Endothelial cell (in vitro differentiated cells): ENCODE data around the gene HNRNPA1L2. TPM values are rescaled to one million over a fixed set of nuclear protein-coding genes. Genes with fewer than 3 reads are reported as not detected.
"Not testable (repeated sequence)": the region's sequence is repeated elsewhere in the genome, so short reads cannot be mapped to it uniquely, and the experiment has no call there.

Experiments
- DNase-seq: peaks from one replicate; pipeline ENCODE4 v3.0.0; 2021; ENCODE audit warnings: low spot score
- H3K27ac Mint-ChIP-seq: one replicate; pipeline ENCODE4 v1.8.0; 2021; ENCODE audit warnings: mixed read lengths, inconsistent platforms; ENCODE audit not compliant: unreplicated experiment
- H3K27me3 Mint-ChIP-seq: one replicate; pipeline ENCODE4 v1.8.0; 2021; ENCODE audit warnings: mild to moderate bottlenecking, moderate library complexity, mixed read lengths, inconsistent platforms; ENCODE audit not compliant: unreplicated experiment
- H3K36me3 Mint-ChIP-seq: one replicate; pipeline ENCODE4 v1.8.0; 2021; ENCODE audit warnings: mild to moderate bottlenecking, low read depth, mixed read lengths, inconsistent platforms; ENCODE audit not compliant: unreplicated experiment
- H3K4me1 Mint-ChIP-seq: one replicate; pipeline ENCODE4 v1.8.0; 2021; ENCODE audit warnings: mild to moderate bottlenecking, mixed read lengths, inconsistent platforms; ENCODE audit not compliant: unreplicated experiment
- H3K4me3 Mint-ChIP-seq: one replicate; pipeline ENCODE4 v1.8.0; 2021; ENCODE audit warnings: mild to moderate bottlenecking, mixed read lengths, inconsistent platforms; ENCODE audit not compliant: unreplicated experiment
- H3K9me3 Mint-ChIP-seq: one replicate; pipeline ENCODE4 v1.8.0; 2021; ENCODE audit warnings: mixed read lengths, inconsistent platforms; ENCODE audit not compliant: unreplicated experiment
- CTCF ChIP-seq: fragments of 200-600 bp; sonication (generic); IDR thresholded peaks from one replicate; pipeline ENCODE4 v1.5.0; 2021; ENCODE audit warnings: antibody characterized with exemption; ENCODE audit not compliant: unreplicated experiment
- total RNA-seq: library from RNA; stranded (reverse); fragmentation: NEBNext Ultra II Directional; extraction: Animal tissue kit (Norgen Biotek cat#: 25700); gene quantifications from one replicate; pipeline ENCODE4 v1.2.1, GENCODE V29; 2021; ENCODE audit not compliant: unreplicated experiment

The HNRNPA1L2 gene
- total RNA-seq, 1 donor from 2014 or later, result 40.4 TPM

- no peaks in the 10 kb centered on the region for H3K9me3 Mint-ChIP-seq
- no peak for TF ChIP-seq CTCF
- peaks cover 11% of the 10 kb centered on the region for H3K36me3 Mint-ChIP-seq
- no peak for DNase-seq
- no peak overlapping the region for H3K4me3 Mint-ChIP-seq
- peaks cover 7% of the 10 kb centered on the region for H3K4me1 Mint-ChIP-seq
- no peak overlapping the region for H3K27ac Mint-ChIP-seq
- no peaks in the 10 kb centered on the region for H3K27me3 Mint-ChIP-seq
Observed at GRCh38 chr13:52670726-52671125, 28.5 kb downstream of the HNRNPA1L2 start.

DNA sequence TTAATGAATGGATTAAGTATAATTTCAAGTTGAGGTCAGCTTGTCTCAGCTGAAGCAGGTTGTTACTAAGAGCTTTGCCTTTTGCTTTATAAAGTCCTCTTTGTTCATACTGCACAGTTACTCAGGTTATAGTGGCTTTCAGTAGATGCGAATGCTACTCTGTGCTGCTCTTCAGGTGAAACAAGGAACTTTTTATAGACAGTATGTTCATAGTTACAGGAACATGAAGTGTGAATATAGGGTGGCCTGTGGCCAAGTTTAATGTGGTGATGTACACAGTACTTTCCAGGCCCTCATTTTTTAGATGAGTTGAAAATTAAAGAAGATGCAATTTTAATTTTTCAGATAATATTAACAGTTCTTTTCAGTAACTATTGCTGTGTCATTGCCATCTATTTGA lies 31.2 kb downstream of the HNRNPA1L2 start:
- H3K4me3 Mint-ChIP-seq, result no peak overlapping the region
- H3K4me1 Mint-ChIP-seq, result peaks cover 14% of the 10 kb centered on the region
- DNase-seq, result no peak
- peaks cover 6% of the 10 kb centered on the region for H3K36me3 Mint-ChIP-seq
- H3K27me3 Mint-ChIP-seq, result no peaks in the 10 kb centered on the region
- no peak overlapping the region for H3K27ac Mint-ChIP-seq
- H3K9me3 Mint-ChIP-seq, result no peaks in the 10 kb centered on the region
- no peak for TF ChIP-seq CTCF

DNA sequence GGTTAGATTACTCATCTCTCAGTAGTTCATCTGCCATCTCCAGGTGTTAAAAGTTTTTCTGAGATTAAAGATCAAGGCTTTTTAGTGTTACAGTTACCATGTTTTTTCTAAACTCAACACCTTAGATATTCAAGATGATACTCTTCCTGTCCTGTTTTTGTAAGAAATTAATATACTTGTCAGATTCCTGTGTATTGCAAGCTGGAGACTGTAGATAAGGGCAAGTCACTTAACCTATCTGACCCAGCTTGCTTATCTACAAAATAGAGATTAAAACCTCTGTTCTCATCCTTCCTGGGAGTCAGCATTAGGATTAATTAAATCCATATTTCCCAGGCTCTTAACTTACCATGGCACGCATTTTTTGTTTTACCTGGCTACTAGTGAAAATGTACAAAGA lies 35.6 kb downstream of the HNRNPA1L2 start:
- Mint-ChIP-seq H3K4me3 (no peak overlapping the region), H3K27ac (no peak overlapping the region), H3K4me1 (peaks cover 8% of the 10 kb centered on the region), H3K9me3 (no peaks in the 10 kb centered on the region), H3K36me3 (peaks cover 14% of the 10 kb centered on the region), H3K27me3 (no peaks in the 10 kb centered on the region)
- TF ChIP-seq CTCF, result no peak
- DNase-seq, result no peak

DNA sequence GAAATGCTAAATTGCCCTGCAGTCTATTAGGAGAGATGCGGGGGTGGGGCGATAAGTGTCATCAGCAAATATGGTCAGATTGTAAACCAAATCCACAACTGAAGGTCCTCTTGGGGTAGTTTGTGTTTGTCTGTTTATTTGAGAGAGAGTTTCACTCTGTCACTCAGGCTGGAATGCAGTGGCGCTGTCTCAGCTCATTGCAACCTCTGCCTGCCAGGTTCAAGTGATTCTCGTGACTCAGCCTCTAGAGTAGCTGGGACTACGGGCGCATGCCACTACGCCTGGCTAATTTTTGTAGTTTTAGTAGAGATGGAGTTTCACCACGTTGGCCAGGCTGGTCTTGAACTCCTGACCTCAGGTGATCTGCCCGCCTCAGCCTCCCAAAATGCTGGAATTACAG lies 43.6 kb downstream of the HNRNPA1L2 start:
- not testable (repeated sequence) for H3K4me3 Mint-ChIP-seq, H3K4me1 Mint-ChIP-seq, DNase-seq, H3K27ac Mint-ChIP-seq, H3K9me3 Mint-ChIP-seq, H3K27me3 Mint-ChIP-seq
- peaks cover 15% of the 10 kb centered on the region for H3K36me3 Mint-ChIP-seq

- no peak overlapping the region for H3K27ac Mint-ChIP-seq
- H3K4me3 Mint-ChIP-seq, result no peak overlapping the region
- peaks cover 9% of the 10 kb centered on the region for H3K27me3 Mint-ChIP-seq
Observed at GRCh38 chr13:52686376-52686775, 44.1 kb downstream of the HNRNPA1L2 start.

More at GRCh38 chr13:52686376-52686775, 44.1 kb downstream of the HNRNPA1L2 start:
- Mint-ChIP-seq H3K36me3 (peaks cover 15% of the 10 kb centered on the region), H3K4me1 (no peaks in the 10 kb centered on the region), H3K9me3 (no peaks in the 10 kb centered on the region)
- no peak for TF ChIP-seq CTCF
- DNase-seq, result no peak

Other genes starting within 250 kb of the HNRNPA1L2 start
- gene THSD1, start 236.3 kb upstream of the HNRNPA1L2 start, total RNA-seq, result 346 TPM
- gene VPS36, start 191.8 kb upstream of the HNRNPA1L2 start, total RNA-seq, result 51.6 TPM
- 58.1 TPM for gene CKAP2, start 187.0 kb upstream of the HNRNPA1L2 start, total RNA-seq
- 71.8 TPM for gene SUGT1, start 10.4 kb downstream of the HNRNPA1L2 start, total RNA-seq
- gene CNMD, start 97.4 kb downstream of the HNRNPA1L2 start, total RNA-seq, result 1.8 TPM
- 0.15 TPM for gene PCDH8, start 206.2 kb downstream of the HNRNPA1L2 start, total RNA-seq